ENCODE results near the gene CALCR. TPM values are rescaled to one million over a fixed set of nuclear protein-coding genes. Genes with fewer than 3 reads are reported as not detected.

Gene CALCR
- total RNA-seq, 2 experiments from 2014 or later: not detected

DNA sequence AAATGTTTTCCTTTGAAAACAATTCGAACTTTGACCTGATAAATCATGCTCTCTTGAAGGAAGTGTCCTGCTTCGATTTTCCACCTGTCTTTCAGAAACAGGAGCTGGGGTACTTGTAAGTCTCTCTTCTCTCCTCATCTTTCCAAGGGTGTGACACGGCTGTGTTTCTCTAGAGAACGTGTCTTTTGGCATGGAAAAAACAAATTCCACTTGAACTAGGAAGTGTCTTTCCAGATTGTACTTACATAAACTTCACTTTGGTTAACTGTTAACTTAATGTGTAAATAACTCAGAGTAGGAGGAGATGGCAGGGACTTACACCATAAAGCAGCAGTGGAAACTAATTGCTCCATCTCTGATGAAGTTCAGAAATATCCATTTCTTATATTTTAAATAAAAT lies 4.2 kb upstream of the CALCR start:
- Mint-ChIP-seq H3K9me3 (no peaks in the 10 kb centered on the region), H3K27me3 (peaks cover 26% of the 10 kb centered on the region), H3K27ac (no peak overlapping the region), H3K36me3 (ENCODE audit: low read depth) (no peaks in the 10 kb centered on the region), H3K4me3 (no peak overlapping the region), H3K4me1 (no peaks in the 10 kb centered on the region)
- CTCF ChIA-PET: no interaction called here
- DNase-seq: no peak
- POLR2A ChIA-PET: no interaction called here

DNA sequence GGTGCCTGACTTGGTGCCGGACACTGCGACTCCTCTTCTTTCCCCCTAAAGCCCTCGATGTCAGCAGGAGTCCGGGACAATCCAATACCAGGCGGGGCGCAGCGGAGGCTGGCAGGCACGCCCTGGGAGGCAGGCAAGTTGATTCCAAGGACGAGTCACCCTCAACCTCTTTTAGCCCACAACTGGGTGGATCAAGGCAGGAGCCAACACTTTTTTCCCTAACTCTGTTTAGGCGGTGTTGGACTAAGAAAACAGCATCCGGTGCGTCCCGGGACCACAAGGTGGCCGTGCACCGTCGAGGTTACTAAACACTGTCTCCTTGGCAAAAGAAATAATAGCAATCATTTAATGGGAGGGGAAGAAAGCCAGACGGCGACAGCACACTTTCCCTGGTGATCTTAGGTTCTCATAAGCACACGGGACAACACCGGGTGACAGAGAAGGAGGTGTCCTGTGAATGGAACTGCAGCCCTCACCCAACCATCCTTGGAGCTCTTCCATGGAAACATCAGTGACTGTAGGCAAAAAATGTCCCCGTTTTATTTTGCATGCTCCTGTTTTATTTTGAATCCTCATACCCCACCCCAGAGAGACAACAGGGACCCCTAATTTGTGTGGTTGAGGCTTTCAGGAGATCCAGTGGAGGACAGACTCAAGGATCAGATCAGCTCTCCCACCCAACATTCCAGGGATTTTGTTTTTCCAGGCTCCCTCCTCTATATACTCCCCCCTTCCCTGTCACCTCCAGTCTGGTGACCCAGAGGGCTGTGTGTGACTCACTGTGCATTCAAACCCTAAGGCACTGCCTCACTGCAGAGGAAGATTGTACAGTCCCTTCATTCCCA lies 1.3 kb upstream of the CALCR start:
- H3K9me3 Mint-ChIP-seq: no peaks in the 10 kb centered on the region
- peaks cover 39% of the 10 kb centered on the region for H3K27me3 Mint-ChIP-seq
- DNase-seq: no peak
- ChIA-PET CTCF (no interaction called here), POLR2A (no interaction called here)
- no peak overlapping the region for H3K4me3 Mint-ChIP-seq
- H3K36me3 Mint-ChIP-seq (ENCODE audit: low read depth): no peaks in the 10 kb centered on the region
- no peak overlapping the region for H3K27ac Mint-ChIP-seq
- no peaks in the 10 kb centered on the region for H3K4me1 Mint-ChIP-seq

DNA sequence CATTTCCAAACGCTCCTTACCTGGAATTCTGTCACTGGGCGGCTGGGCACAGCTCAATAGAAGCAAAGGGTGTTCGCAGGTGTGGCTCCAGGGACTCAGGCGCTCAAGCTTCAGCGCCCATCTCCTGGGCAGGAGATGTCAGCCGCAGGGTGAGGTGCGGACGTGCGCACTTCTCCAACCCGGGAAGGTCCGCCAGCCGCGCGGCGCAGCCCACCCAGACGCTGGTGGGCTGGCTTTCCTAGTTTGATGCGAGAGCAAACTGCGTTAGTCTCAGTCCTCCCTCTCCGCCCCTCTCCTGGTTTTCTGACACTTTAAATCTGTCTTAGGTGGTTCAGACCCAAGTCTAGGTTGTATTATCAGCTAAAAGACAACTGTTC lies 267 bp downstream of the CALCR start:
- Mint-ChIP-seq H3K27ac (no peak overlapping the region), H3K4me3 (no peak overlapping the region), H3K9me3 (no peaks in the 10 kb centered on the region), H3K4me1 (no peaks in the 10 kb centered on the region), H3K27me3 (peaks cover 39% of the 10 kb centered on the region), H3K36me3 (ENCODE audit: low read depth) (no peaks in the 10 kb centered on the region)
- DNase-seq: no peak
- ChIA-PET POLR2A (no interaction called here), CTCF (no interaction called here)

DNA sequence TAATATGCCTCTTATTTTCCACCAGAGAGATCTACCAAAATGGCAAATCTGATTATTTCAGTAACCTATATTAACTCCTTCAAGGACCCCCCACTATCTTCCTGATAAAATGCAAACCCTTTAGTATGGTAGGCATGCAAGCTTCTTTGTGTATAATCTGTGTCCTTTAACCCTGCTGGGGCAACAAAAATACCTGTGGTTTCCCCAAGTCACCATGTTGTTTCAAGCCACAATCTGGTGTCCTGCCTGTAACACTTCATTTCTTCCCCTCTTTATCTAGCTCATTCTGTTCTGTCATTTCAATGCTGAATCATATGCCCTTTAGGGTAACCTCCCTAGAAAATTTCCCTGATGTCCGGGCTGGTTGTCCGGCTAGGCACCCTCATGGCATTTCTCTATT lies 5.3 kb downstream of the CALCR start:
- DNase-seq: no peak
- Mint-ChIP-seq H3K9me3 (no peaks in the 10 kb centered on the region), H3K27ac (no peak overlapping the region), H3K4me3 (no peak overlapping the region), H3K4me1 (no peaks in the 10 kb centered on the region), H3K36me3 (ENCODE audit: low read depth) (no peaks in the 10 kb centered on the region), H3K27me3 (peaks cover 16% of the 10 kb centered on the region)
- ChIA-PET CTCF (no interaction called here), POLR2A (no interaction called here)

DNA sequence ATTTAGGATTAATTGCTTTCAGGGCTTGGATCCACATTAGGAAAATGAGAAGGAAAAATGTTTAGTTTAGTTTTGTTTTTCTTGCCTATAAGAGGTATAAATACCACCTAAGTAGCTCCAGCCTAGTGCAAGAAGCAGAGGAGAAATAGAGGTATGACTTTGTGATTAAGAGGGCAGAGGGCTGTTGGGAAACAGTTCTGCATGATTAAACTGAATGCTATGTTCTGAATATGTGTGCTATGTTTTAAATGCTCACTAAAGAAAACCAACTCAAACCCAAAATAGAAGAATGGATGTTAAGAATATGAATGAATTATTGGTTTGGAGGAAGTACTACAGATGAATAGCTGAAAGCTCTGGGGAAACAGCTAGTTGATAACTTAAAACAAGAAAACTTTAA lies 7.6 kb downstream of the CALCR start:
- ChIA-PET CTCF (interaction anchor here (1.4 kb wide), 1 partner anchor 17 kb away, joined by 3 read pairs; no protein-coding TSS in a partner anchor), POLR2A (no interaction called here)
- Mint-ChIP-seq H3K27ac (no peak overlapping the region), H3K4me3 (no peak overlapping the region), H3K36me3 (ENCODE audit: low read depth) (no peaks in the 10 kb centered on the region), H3K27me3 (no peaks in the 10 kb centered on the region), H3K9me3 (no peaks in the 10 kb centered on the region), H3K4me1 (no peaks in the 10 kb centered on the region)
- DNase-seq: no peak

DNA sequence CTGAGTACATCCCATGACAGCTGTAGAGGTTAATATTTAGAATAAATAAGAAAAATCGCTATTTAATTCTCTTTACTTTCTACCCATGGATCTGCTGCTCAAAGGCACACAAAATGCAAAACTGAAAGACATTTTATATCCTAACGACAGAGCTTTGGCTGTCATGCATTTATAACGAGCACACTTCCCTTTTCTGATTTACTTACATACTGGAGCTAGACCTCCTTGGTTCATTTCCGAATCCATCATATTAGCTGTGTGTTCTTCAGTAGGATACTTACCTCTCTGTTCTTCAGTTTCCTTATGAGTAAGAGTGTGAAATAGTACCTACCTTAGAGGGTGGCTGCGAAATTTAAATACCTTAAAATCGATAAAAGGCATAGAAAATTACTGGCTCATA lies 10.9 kb downstream of the CALCR start:
- POLR2A ChIA-PET: no interaction called here
- no peaks in the 10 kb centered on the region for H3K4me1 Mint-ChIP-seq
- CTCF ChIA-PET: no interaction called here
- H3K27ac Mint-ChIP-seq: no peak overlapping the region
- no peak for DNase-seq
- H3K36me3 Mint-ChIP-seq (ENCODE audit: low read depth): no peaks in the 10 kb centered on the region
- H3K9me3 Mint-ChIP-seq: no peaks in the 10 kb centered on the region
- H3K27me3 Mint-ChIP-seq: no peaks in the 10 kb centered on the region
- no peak overlapping the region for H3K4me3 Mint-ChIP-seq

DNA sequence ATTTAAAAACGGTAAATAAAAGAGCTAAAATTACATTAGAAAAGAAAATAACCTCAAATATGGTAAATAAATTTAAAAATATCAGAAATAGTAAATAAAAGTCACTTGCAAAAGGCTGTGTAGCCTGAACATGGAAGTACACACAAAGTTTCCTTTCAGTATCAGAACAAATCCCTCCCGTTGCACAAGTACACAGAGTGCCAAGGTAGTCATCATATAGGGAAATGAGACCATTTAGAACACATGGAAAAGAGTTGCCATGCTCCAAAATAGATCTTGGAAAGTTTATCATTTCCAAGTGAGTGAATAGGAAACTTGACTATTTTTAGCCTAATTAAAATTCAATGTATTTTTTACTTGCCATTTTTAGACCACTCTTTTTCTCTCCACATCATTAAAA lies 11.6 kb downstream of the CALCR start:
- Mint-ChIP-seq H3K4me3 (no peak overlapping the region), H3K27ac (no peak overlapping the region), H3K9me3 (no peaks in the 10 kb centered on the region), H3K36me3 (ENCODE audit: low read depth) (no peaks in the 10 kb centered on the region), H3K4me1 (no peaks in the 10 kb centered on the region), H3K27me3 (no peaks in the 10 kb centered on the region)
- DNase-seq: no peak
- CTCF ChIA-PET: interaction anchor here (1.3 kb wide), 1 partner anchor 12 kb away, joined by 4 read pairs; no protein-coding TSS in a partner anchor
- POLR2A ChIA-PET: no interaction called here

DNA sequence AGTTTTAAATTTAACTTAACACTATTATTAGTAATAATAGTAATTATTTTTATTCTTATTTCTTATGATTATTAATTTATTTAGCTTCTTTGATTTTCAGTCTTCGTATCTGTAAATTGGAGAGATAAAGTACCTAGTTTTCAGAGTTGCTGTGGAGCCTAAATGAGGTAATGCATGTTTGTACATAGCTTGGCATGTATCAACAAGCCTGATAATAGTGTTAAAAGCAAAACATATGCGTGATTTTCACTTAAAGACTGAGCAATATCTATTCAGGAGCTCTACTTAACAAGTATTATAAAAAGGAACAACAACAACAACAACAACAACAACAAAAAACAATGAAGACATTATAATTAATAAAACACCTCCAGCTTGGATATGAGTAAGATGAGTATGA lies 12.4 kb downstream of the CALCR start:
- Mint-ChIP-seq H3K9me3 (no peaks in the 10 kb centered on the region), H3K36me3 (ENCODE audit: low read depth) (no peaks in the 10 kb centered on the region), H3K27me3 (no peaks in the 10 kb centered on the region), H3K4me3 (no peak overlapping the region), H3K27ac (no peak overlapping the region), H3K4me1 (no peaks in the 10 kb centered on the region)
- POLR2A ChIA-PET: no interaction called here
- CTCF ChIA-PET: interaction anchor here (0.9 to 1.3 kb wide), 2 partner anchors 11 to 27 kb away, joined by 3 to 4 read pairs; no protein-coding TSS in a partner anchor
- DNase-seq: no peak

DNA sequence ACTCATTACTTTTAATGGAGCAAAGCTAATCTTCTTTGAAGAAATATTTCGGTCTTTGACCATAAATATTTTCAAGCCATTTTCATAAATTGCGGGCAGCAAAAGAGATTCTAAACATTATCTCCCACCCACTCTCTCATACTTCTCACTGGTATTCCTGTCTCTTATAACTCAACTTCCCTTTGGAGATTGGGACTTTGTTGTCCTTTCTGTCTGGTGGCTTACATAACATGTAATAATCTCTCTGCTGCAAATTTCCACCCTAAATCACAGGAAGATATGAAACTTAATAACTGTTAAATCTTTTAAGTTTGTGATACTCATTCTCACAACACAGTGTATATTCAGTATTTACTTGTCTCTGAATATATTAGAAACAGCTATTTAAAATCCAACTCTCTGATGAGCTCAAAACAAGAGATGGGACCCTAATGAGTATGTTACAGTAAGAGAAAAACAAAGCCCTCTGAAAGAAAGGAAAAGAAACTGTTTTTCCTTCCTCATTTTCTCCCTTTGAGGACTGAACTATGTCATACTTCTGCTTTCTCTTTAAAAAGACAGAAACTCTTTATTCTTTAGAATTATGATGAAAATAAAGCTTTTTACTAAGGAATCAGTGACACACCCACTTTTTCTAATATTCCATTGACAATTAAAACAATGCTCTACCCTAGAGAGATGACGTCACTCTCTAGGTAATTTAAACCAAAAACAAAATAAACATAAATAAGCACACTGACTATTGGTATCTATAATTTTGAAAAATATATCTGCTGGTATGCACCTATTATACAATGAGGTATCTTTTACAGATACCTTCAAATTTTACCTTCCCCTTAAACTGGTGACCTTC lies 14.7 kb downstream of the CALCR start:
- Mint-ChIP-seq H3K27me3 (peaks cover 4% of the 10 kb centered on the region), H3K9me3 (no peaks in the 10 kb centered on the region), H3K36me3 (ENCODE audit: low read depth) (no peaks in the 10 kb centered on the region), H3K4me1 (no peaks in the 10 kb centered on the region), H3K27ac (no peak overlapping the region), H3K4me3 (no peak overlapping the region)
- ChIA-PET CTCF (no interaction called here), POLR2A (no interaction called here)
- DNase-seq: no peak

DNA sequence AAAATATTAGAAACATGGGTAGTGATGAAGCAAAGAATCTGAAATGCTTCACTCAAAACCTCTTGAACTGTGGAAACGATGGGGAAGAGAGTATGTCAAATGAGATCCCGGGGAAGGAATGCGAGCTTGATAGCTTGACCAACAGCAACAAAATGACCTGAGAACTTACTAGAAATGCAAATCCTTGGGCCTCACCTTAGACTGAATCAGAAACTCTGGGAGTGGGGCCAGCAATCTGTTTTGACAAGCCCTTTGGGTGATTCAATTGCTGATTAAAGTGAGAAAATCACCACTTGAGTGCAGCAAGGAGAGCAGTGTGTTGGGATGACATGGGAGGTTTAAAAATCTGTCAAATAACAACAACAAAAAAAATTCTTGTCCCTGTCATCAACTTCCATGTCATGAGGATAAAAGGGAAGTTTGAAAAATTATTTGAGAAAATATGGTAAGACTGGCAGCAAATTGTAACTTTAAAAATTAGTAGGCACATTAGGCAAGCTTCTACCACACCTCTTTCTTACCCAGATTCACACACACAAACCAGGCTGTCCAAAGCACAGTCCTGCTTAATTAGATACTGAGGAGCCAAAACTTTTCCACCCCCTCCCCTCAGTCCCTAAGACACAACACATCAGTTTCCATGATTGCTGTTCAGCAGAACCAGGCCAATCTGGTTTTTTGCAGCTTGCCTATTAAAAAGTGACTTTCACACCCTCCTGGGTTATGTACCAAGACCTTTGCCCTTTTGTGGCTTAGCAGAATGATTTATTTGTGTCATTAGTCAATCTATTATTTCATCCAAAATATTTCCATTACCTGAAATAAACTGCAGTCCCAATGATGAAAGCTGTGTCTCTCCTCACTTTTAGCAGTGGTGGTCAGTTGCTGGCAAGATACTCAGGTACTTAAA lies 15.6 kb downstream of the CALCR start:
- Mint-ChIP-seq H3K27ac (no peak overlapping the region), H3K4me1 (no peaks in the 10 kb centered on the region), H3K27me3 (peaks cover 4% of the 10 kb centered on the region), H3K36me3 (ENCODE audit: low read depth) (no peaks in the 10 kb centered on the region), H3K9me3 (no peaks in the 10 kb centered on the region), H3K4me3 (no peak overlapping the region)
- ChIA-PET CTCF (no interaction called here), POLR2A (no interaction called here)
- DNase-seq: no peak

DNA sequence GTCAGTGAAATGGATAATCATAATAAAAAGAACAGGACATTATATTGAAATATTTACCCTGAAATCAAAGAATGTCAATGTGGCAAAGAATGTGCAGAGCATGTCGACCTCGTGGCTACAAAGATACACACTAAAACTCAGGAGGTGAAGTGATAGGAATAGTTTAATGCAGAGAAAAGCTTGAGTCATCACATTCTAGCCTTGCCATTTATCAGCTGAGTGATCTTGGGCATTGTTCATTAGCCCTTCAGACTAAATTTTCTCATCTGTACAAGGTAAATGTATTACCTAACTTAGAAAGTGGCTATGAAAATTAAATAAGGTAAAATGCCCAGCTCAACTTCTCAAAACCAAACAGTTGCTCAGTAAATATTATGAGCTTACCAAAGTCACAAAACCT lies 22.6 kb downstream of the CALCR start:
- ChIA-PET POLR2A (no interaction called here), CTCF (no interaction called here)
- Mint-ChIP-seq H3K36me3 (ENCODE audit: low read depth) (no peaks in the 10 kb centered on the region), H3K27ac (no peak overlapping the region), H3K9me3 (no peaks in the 10 kb centered on the region), H3K4me3 (no peak overlapping the region), H3K27me3 (peaks cover 7% of the 10 kb centered on the region), H3K4me1 (no peaks in the 10 kb centered on the region)
- DNase-seq: no peak

DNA sequence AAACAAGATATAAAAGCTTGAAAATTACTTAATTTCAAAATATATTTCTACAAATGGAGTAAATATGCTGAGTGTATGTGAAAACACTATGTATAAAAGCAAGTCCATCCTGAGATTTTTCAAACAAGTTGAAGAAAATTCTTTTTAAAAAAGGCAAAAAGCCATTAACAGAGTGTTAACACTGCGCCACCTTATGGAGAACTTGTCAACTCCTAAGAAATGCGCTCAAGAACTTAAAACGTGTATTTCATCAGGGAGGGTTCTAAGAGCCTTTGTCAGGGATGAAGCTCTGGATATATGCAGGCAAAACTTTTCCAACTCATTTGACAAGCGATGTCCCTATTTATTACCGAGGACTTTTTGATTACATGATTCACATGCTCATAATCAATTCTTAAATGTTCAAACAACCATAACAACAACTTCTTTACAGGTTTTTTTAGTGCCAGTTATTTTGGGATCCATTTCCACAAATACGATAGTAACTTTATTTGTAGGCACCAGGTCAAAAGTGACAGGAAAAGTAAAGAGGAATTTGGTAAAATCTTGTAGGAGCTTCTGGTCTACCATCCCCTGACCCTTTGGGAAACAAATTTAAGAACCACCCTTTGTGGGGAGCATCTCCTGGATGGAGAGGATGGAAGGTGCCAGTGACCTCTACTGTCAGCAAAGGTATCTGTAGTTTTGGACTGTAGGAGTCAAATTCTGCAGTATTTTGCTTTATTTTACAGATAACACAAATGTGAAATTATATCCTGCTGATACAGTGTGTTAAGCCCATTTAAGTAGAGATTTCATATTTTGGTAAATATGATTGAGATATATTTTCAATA lies 23.2 kb downstream of the CALCR start:
- Mint-ChIP-seq H3K4me3 (no peak overlapping the region), H3K27me3 (peaks cover 7% of the 10 kb centered on the region), H3K9me3 (no peaks in the 10 kb centered on the region), H3K4me1 (no peaks in the 10 kb centered on the region), H3K36me3 (ENCODE audit: low read depth) (no peaks in the 10 kb centered on the region), H3K27ac (no peak overlapping the region)
- ChIA-PET CTCF (interaction anchor here (0.7 to 2.9 kb wide), 5 partner anchors 11 to 457 kb away, joined by 3 to 25 read pairs (median 3); no protein-coding TSS in a partner anchor), POLR2A (no interaction called here)
- DNase-seq: no peak
